Suprapubic skin (tissue), 4 donors: ENCODE data around the gene RAMACL. TPM values are rescaled to one million over a fixed set of nuclear protein-coding genes. Genes with fewer than 3 reads are reported as not detected.

Experiments
- DNase-seq, 2 donors: peaks; one replicate each; pipeline ENCODE4 v3.0.0-alpha.2; 2019; ENCODE audit warnings: low spot score in 2 of 2
- H3K27ac ChIP-seq: fragments of 200-600 bp; sonication (generic); one replicate; pipeline ENCODE4 v1.5.1; 2019
- H3K27me3 ChIP-seq: fragments of 200-600 bp; sonication (generic); one replicate; pipeline ENCODE4 v1.5.1; 2019
- H3K36me3 ChIP-seq: fragments of 200-600 bp; sonication (generic); one replicate; pipeline ENCODE4 v1.5.1; 2019
- H3K4me1 ChIP-seq: fragments of 200-600 bp; sonication (generic); one replicate; pipeline ENCODE4 v1.5.1; 2019
- H3K4me3 ChIP-seq: fragments of 200-600 bp; sonication (generic); one replicate; pipeline ENCODE4 v1.5.1; 2019; ENCODE audit warnings: mild to moderate bottlenecking
- H3K9me3 ChIP-seq: fragments of 200-600 bp; sonication (generic); one replicate; pipeline ENCODE4 v1.5.1; 2019
- POLR2A ChIP-seq, 2 donors: fragments of 450-650 bp; IDR thresholded peaks; one replicate each; pipeline ENCODE4 v1.6.1; 2017; ENCODE audit warnings: antibody characterized with exemption in 2 of 2, mild to moderate bottlenecking in 2 of 2, moderate library complexity in 2 of 2
- POLR2AphosphoS5 ChIP-seq, 3 donors: sonication (generic); formaldehyde crosslinking; IDR thresholded peaks; one replicate each; pipeline ENCODE4 v1.6.1; 2017; ENCODE audit warnings: antibody characterized with exemption in 3 of 3
- WGBS: methylation state at CpG from one replicate; pipeline ENCODE4 v1.1.5; 2018; 5-methylcytosine and 5-hydroxymethylcytosine counted together
- total RNA-seq, 4 donors: library from RNA; depleted of rRNA; stranded (reverse); fragments of >200 nt; gene quantifications; one replicate each; pipeline ENCODE4 v1.1.0, GENCODE V29; 2016
- TF ChIP-seq, protein P1 (sequence below), 2 donors: fragments of 200-600 bp in 1 of 2; fragments of 450-650 bp in 1 of 2; sonication (generic) in 1 of 2; IDR thresholded peaks; one replicate each; pipeline ENCODE4 v1.5.1; 2016 to 2019; ENCODE audit warnings: antibody characterized with exemption in 2 of 2, mild to moderate bottlenecking in 1 of 2, moderate library complexity in 1 of 2

The RAMACL gene
- total RNA-seq, 4 donors from 2014 or later: 1.0 to 3.6 (median 1.1) TPM

DNA sequence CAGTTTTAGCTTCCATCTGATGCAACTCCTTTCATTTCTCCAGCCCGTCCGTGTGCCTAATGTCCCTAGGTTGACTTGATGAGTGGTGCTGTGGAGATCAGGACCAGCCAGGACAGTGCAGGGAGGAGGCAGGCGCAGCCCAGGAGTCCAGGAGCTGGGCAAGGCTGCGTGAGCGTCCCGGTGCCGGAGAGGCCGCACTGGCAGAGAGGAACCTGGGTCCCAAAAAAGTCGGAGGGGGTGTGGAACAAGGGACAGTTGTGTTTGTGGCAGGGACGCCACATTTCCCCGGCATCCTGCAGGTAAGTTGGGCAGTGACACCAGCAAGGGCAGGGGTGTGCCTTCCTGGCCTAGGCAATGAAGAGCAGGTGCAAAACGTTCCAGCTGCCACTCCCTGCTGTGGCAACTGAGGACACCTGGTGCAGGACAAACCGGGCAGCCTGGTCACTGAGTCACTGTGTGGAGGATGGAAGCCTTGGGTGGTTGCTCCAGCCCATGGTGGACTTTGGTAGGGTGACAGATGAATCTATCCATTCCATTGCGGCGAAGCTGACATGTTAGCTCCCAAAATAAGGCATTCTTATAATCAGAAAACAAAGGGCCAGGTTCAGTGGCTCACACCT, 53.2 kb downstream of the RAMACL start:
- H3K36me3 ChIP-seq: peaks cover 29% of the 10 kb centered on the region
- WGBS: 91% methylated on average over 15 of the region's 15 CpGs
- no peak overlapping the region for H3K27ac ChIP-seq

More for the DNA sequence above, 53.2 kb downstream of the RAMACL start:
- Histone ChIP-seq H3K4me1 (no peaks in the 10 kb centered on the region), H3K9me3 (no peaks in the 10 kb centered on the region), H3K4me3 (no peak overlapping the region), H3K27me3 (no peaks in the 10 kb centered on the region)
- DNase-seq: no peak
- TF ChIP-seq, protein P1, sequence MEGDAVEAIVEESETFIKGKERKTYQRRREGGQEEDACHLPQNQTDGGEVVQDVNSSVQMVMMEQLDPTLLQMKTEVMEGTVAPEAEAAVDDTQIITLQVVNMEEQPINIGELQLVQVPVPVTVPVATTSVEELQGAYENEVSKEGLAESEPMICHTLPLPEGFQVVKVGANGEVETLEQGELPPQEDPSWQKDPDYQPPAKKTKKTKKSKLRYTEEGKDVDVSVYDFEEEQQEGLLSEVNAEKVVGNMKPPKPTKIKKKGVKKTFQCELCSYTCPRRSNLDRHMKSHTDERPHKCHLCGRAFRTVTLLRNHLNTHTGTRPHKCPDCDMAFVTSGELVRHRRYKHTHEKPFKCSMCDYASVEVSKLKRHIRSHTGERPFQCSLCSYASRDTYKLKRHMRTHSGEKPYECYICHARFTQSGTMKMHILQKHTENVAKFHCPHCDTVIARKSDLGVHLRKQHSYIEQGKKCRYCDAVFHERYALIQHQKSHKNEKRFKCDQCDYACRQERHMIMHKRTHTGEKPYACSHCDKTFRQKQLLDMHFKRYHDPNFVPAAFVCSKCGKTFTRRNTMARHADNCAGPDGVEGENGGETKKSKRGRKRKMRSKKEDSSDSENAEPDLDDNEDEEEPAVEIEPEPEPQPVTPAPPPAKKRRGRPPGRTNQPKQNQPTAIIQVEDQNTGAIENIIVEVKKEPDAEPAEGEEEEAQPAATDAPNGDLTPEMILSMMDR (IDR thresholded peaks at IDR 0.05): no peak
- TF ChIP-seq POLR2A (IDR thresholded peaks at IDR 0.05) (no peak), POLR2AphosphoS5 (IDR thresholded peaks at IDR 0.05) (no peak)

Other genes with a start within 250 kb of the RAMACL start
- gene SFT2D1, start 244.1 kb downstream of the RAMACL start, total RNA-seq: 10 to 100 TPM; 26.0 to 55.0 (median 33.2) TPM
- gene MPC1, start 203.7 kb downstream of the RAMACL start, total RNA-seq: 10 to 100 TPM; 31.9 to 54.0 (median 42.5) TPM
- 10 to 100 TPM; 24.2 to 38.5 (median 32.3) TPM for gene RPS6KA2, start 40.6 kb upstream of the RAMACL start, total RNA-seq